DOHH2 (cell line): Measurements from ENCODE around the gene DLG5.

Experiments used
- H3F3A ChIP-seq: fragments of 200-600 bp; sonication (generic), shearing (Covaris generic); 2 replicates; pipeline ENCODE4 v1.6.0; 2016; ENCODE audit warnings: antibody characterized with exemption, mild to moderate bottlenecking; ENCODE audit not compliant: control insufficient read depth, insufficient read depth
- H3K27ac ChIP-seq: fragments of 200-600 bp; sonication (generic); 2 replicates; pipeline ENCODE4 v1.5.1; 2014; ENCODE audit warnings: low read depth, mild to moderate bottlenecking, low read length, moderate library complexity
- H3K27me3 ChIP-seq: fragments of 200-600 bp; sonication (generic); 2 replicates; pipeline ENCODE4 v1.6.1; 2014; ENCODE audit warnings: mild to moderate bottlenecking, low read length, mixed read lengths; ENCODE audit not compliant: control insufficient read depth
- H3K36me3 ChIP-seq: fragments of 200-600 bp; sonication (generic); 2 replicates; pipeline ENCODE4 v1.6.1; 2014; ENCODE audit warnings: mild to moderate bottlenecking, low read length, moderate library complexity, mixed read lengths; ENCODE audit not compliant: control insufficient read depth
- H3K4me1 ChIP-seq: fragments of 200-600 bp; sonication (generic); 2 replicates; pipeline ENCODE4 v1.6.1; 2014; ENCODE audit warnings: mild to moderate bottlenecking, low read length, mixed read lengths; ENCODE audit not compliant: control insufficient read depth
- H3K4me2 ChIP-seq: fragments of 200-600 bp; sonication (generic); 2 replicates; pipeline ENCODE4 v1.6.0; 2014; ENCODE audit warnings: mild to moderate bottlenecking, low read length, moderate library complexity
- H3K4me3 ChIP-seq: fragments of 200-600 bp; sonication (generic); 2 replicates; pipeline ENCODE4 v1.5.1; 2014; ENCODE audit warnings: mild to moderate bottlenecking, low read length, mixed read lengths
- H3K79me2 ChIP-seq: fragments of 200-600 bp; sonication (generic); 2 replicates; pipeline ENCODE4 v1.6.1; 2014; ENCODE audit warnings: mild to moderate bottlenecking, low read length, mixed read lengths; ENCODE audit not compliant: control insufficient read depth
- H3K9me2 ChIP-seq: fragments of 200-600 bp; sonication (generic); replicated peaks from 2 replicates; pipeline ENCODE4 v1.6.1; 2014; ENCODE audit warnings: mild to moderate bottlenecking, low read length, mixed read lengths; ENCODE audit not compliant: control insufficient read depth
- H3K9me3 ChIP-seq: fragments of 200-600 bp; sonication (generic); 2 replicates; pipeline ENCODE4 v1.6.1; 2014; ENCODE audit warnings: antibody characterized with exemption, low read length, mixed read lengths; ENCODE audit not compliant: control insufficient read depth, insufficient read depth
- H4K20me1 ChIP-seq: fragments of 200-600 bp; sonication (generic); 2 replicates; pipeline ENCODE4 v1.6.0; 2014; ENCODE audit warnings: low read depth, mild to moderate bottlenecking, antibody characterized with exemption, low read length, moderate library complexity; ENCODE audit not compliant: control insufficient read depth, insufficient read depth
- EZH2phosphoT487 ChIP-seq: fragments of 200-600 bp; sonication (generic); IDR thresholded peaks from 2 replicates; pipeline ENCODE4 v1.6.1; 2017; ENCODE audit warnings: borderline replicate concordance, mild to moderate bottlenecking, antibody characterized with exemption, low read length, moderate library complexity, mixed read lengths
- TF ChIP-seq, protein P1 (sequence below): fragments of 200-600 bp; sonication (generic); IDR thresholded peaks from one replicate; pipeline ENCODE4 v1.5.1; 2014; ENCODE audit warnings: antibody characterized with exemption, mild to moderate bottlenecking, low read depth, low read length; ENCODE audit not compliant: poor library complexity, severe bottlenecking

The DLG5 gene

DNA sequence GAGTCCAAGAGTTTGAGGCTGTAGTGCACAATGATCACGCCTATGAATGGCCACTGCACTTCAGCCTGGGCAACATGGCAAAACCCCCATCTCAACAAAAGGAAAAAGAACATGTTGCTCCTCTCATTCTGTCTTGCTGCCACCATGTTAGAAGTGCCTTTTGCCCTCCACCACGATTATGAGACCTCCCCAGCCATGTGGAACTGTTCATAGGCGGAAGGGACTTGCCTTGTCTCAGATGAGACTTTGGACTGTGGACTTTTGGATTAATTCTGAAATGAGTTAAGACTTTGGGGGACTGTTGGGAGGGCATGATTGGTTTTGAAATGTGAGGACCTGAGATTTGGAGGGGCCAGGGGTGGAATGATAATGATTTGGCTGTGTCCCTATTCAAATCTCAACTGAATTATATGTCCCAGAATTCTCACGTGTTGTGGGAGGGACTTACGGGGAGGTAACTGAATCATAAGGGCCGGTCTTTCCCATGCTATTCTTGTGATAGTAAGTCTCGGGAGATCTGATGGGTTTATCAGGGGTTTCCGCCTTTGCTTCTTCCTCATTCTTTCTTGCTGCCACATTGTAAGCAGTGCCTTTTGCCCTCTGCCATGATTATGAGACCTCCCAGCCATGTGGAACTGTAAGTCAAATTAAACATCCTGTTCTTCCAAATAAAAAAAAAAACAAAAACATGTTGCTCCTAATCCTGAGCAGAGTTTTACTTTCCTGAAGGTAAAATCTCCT lies 22.3 kb downstream of the DLG5 start:
- no peaks in the 10 kb centered on the region for H3K27me3 ChIP-seq
- H3K4me3 ChIP-seq: no peak overlapping the region
- H3F3A ChIP-seq: no peaks in the 10 kb centered on the region
- H3K4me2 ChIP-seq: no peak overlapping the region
- H3K36me3 ChIP-seq: no peaks in the 10 kb centered on the region
- H3K79me2 ChIP-seq: no peaks in the 10 kb centered on the region
- TF ChIP-seq EZH2phosphoT487: no peak
- TF ChIP-seq, protein P1, sequence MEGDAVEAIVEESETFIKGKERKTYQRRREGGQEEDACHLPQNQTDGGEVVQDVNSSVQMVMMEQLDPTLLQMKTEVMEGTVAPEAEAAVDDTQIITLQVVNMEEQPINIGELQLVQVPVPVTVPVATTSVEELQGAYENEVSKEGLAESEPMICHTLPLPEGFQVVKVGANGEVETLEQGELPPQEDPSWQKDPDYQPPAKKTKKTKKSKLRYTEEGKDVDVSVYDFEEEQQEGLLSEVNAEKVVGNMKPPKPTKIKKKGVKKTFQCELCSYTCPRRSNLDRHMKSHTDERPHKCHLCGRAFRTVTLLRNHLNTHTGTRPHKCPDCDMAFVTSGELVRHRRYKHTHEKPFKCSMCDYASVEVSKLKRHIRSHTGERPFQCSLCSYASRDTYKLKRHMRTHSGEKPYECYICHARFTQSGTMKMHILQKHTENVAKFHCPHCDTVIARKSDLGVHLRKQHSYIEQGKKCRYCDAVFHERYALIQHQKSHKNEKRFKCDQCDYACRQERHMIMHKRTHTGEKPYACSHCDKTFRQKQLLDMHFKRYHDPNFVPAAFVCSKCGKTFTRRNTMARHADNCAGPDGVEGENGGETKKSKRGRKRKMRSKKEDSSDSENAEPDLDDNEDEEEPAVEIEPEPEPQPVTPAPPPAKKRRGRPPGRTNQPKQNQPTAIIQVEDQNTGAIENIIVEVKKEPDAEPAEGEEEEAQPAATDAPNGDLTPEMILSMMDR: no peak
- H3K4me1 ChIP-seq: no peaks in the 10 kb centered on the region
- H3K27ac ChIP-seq: no peak overlapping the region
- no peaks in the 10 kb centered on the region; the same call in 1 of the 2 replicates for H4K20me1 ChIP-seq
- no peaks in the 10 kb centered on the region for H3K9me3 ChIP-seq
- H3K9me2 ChIP-seq: no peaks in the 10 kb centered on the region

DNA sequence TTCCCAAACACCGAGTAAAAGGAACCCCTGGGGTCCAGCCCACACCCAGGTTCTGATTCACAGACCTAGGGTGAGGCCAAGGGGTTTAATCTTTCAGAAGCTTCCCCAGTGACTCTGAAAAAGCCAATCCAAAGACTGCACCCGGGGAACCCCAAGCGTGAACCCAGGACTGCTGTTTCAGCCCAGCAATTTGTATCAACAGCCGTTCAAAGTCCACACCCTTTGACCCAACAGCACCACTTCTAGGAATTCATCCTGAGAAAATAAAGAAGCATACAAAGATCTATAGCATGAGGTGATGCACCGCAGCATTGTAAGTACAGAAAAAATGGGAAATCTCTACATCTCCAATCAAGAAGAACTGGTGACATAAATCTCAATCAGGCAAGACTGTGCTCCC lies 24.4 kb downstream of the DLG5 start:
- no peak overlapping the region for H3K4me2 ChIP-seq
- no peaks in the 10 kb centered on the region for H3K36me3 ChIP-seq
- TF ChIP-seq, protein P1: no peak
- no peak for TF ChIP-seq EZH2phosphoT487
- H3K4me1 ChIP-seq: no peaks in the 10 kb centered on the region
- H3K4me3 ChIP-seq: no peak overlapping the region
- H3K79me2 ChIP-seq: no peaks in the 10 kb centered on the region
- H4K20me1 ChIP-seq: no peaks in the 10 kb centered on the region; the same call in 1 of the 2 replicates
- H3F3A ChIP-seq: no peaks in the 10 kb centered on the region
- H3K27ac ChIP-seq: no peak overlapping the region
- no peaks in the 10 kb centered on the region for H3K9me3 ChIP-seq
- 0 out of 2 replicates have a peak, but pooled peaks cover 2% of the 10 kb centered on the region for H3K27me3 ChIP-seq
- H3K9me2 ChIP-seq: no peaks in the 10 kb centered on the region

DNA sequence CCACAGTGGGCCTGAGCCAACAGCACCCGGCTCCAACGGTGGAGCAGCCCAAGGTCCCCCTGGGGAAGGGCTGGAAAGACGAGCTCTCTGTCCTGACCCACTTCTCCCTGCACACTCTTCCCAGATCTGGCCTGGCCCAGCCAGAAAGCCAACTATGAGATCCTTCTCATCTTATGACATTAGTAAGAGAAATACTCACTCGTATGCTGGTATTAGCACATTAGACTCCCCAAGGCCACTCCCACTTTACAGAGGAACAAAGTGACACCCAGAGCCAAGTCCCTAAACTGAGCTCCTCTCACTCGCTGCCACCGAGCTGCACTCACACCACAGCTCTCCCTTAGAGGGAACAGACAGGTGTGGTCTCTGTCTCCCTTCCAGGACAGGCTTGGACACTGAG lies 24.8 kb downstream of the DLG5 start:
- Histone ChIP-seq H3K9me2 (no peaks in the 10 kb centered on the region), H3K79me2 (no peaks in the 10 kb centered on the region), H3K27me3 (0 out of 2 replicates have a peak, but pooled peaks cover 2% of the 10 kb centered on the region), H3K4me3 (no peak overlapping the region), H3K27ac (no peak overlapping the region), H4K20me1 (no peaks in the 10 kb centered on the region; the same call in 1 of the 2 replicates), H3K9me3 (no peaks in the 10 kb centered on the region), H3K4me2 (no peak overlapping the region), H3K36me3 (no peaks in the 10 kb centered on the region), H3K4me1 (no peaks in the 10 kb centered on the region), H3F3A (no peaks in the 10 kb centered on the region)
- TF ChIP-seq EZH2phosphoT487: no peak
- TF ChIP-seq, protein P1: no peak
